Endodermal cell (in vitro differentiated cells): ENCODE results near the gene RNU5B-1. TPM values are rescaled to one million over a fixed set of nuclear protein-coding genes. Genes with fewer than 3 reads are reported as not detected.
A peak's percentile ranks its signal among the peaks of the same experiment; 100 is the strongest.

ENCODE experiments used
- DNase-seq: peaks from one replicate; pipeline ENCODE4 v3.0.0-alpha.2; 2017
- H3K27ac ChIP-seq: 2 replicates; pipeline ENCODE4 v1.5.1; 2013; ENCODE audit warnings: mild to moderate bottlenecking, low read depth, low read length, moderate library complexity
- H3K27me3 ChIP-seq: 2 replicates; pipeline ENCODE4 v1.6.1; 2013; ENCODE audit warnings: mild to moderate bottlenecking, low read length, moderate library complexity; ENCODE audit not compliant: insufficient read depth, control insufficient read depth, poor library complexity, severe bottlenecking
- H3K36me3 ChIP-seq: 2 replicates; pipeline ENCODE4 v1.7.0; 2013; ENCODE audit warnings: mild to moderate bottlenecking, low read length, moderate library complexity; ENCODE audit not compliant: control insufficient read depth, insufficient read depth
- H3K4me1 ChIP-seq: one replicate; pipeline ENCODE4 v1.7.0; 2013; ENCODE audit warnings: low read length; ENCODE audit not compliant: control insufficient read depth, insufficient read depth
- H3K4me3 ChIP-seq: 2 replicates; pipeline ENCODE4 v1.5.1; 2013; ENCODE audit warnings: mild to moderate bottlenecking, low read length, moderate library complexity
- H3K9ac ChIP-seq: 2 replicates; pipeline ENCODE4 v1.6.1; 2013; ENCODE audit warnings: mild to moderate bottlenecking, low read length, moderate library complexity; ENCODE audit not compliant: poor library complexity, severe bottlenecking; ENCODE audit errors: extremely low read depth
- H3K9me3 ChIP-seq: 2 replicates; pipeline ENCODE4 v1.6.1; 2013; ENCODE audit warnings: mild to moderate bottlenecking, low read length, moderate library complexity; ENCODE audit not compliant: control insufficient read depth
- H3K27ac Mint-ChIP-seq: 2 replicates; pipeline ENCODE4 v1.8.0; 2020; ENCODE audit warnings: mixed read lengths
- H3K27me3 Mint-ChIP-seq: 2 replicates; pipeline ENCODE4 v1.8.0; 2021; ENCODE audit warnings: mild to moderate bottlenecking, mixed read lengths; ENCODE audit not compliant: insufficient read depth
- H3K36me3 Mint-ChIP-seq: 2 replicates; pipeline ENCODE4 v1.8.0; 2020; ENCODE audit warnings: low read depth, mixed read lengths
- H3K4me1 Mint-ChIP-seq: 2 replicates; pipeline ENCODE4 v1.8.0; 2020; ENCODE audit warnings: mixed read lengths
- H3K4me3 Mint-ChIP-seq: 2 replicates; pipeline ENCODE4 v1.8.0; 2020; ENCODE audit warnings: mild to moderate bottlenecking, moderate library complexity, mixed read lengths
- H3K9me3 Mint-ChIP-seq: 2 replicates; pipeline ENCODE4 v1.8.0; 2020; ENCODE audit warnings: mild to moderate bottlenecking, mixed read lengths
- CTCF ChIP-seq: fragments of 200-600 bp; sonication (generic); conservative IDR thresholded peaks from 2 replicates; pipeline ENCODE4 v1.5.0; 2021; ENCODE audit warnings: antibody characterized with exemption, mild to moderate bottlenecking
- whole genome bisulfite sequencing, 2 experiments: methylation state at CpG; one replicate each; pipeline versions ENCODE4 v1.1.5 to v1.1.7; 2013; ENCODE audit warnings: missing lambda C conversion rate in 2 of 2, mixed read lengths in 1 of 2; ENCODE audit not compliant: insufficient coverage in 1 of 2, insufficient read length in 1 of 2; 5-methylcytosine and 5-hydroxymethylcytosine counted together
- total RNA-seq, 2 donors: library from RNA; stranded (reverse); fragmentation: NEBNext Ultra II Directional in 1 of 2; extraction: Animal tissue kit (Norgen Biotek cat#: 25700) in 1 of 2; gene quantifications; 2 replicates in 1 of 2; 3 replicates in 1 of 2; pipeline ENCODE4 v1.2.1, GENCODE V29; 2021

Gene RNU5B-1
- total RNA-seq, 2 donors from 2014 or later, result 18.6 TPM; not detected in 1

- Histone ChIP-seq H3K4me1 (peaks cover 5% of the 10 kb centered on the region), H3K27ac (no peak overlapping the region), H3K27me3 (no peaks in the 10 kb centered on the region), H3K9me3 (no peaks in the 10 kb centered on the region), H3K4me3 (no peak overlapping the region), H3K9ac (no peak overlapping the region), H3K36me3 (no peaks in the 10 kb centered on the region)
- Mint-ChIP-seq H3K36me3 (no peaks in the 10 kb centered on the region), H3K27me3 (no peaks in the 10 kb centered on the region), H3K4me3 (no peak overlapping the region), H3K9me3 (peaks cover 5% of the 10 kb centered on the region), H3K27ac (peak overlapping the region; percentile 100), H3K4me1 (peaks cover 6% of the 10 kb centered on the region)
- WGBS, 2 experiments, result 57 to 67% methylated on average over 7 to 14 of the region's 14 CpGs
- TF ChIP-seq CTCF, result no peak
- DNase-seq, result no peak
Observed at GRCh38 chr15:65305150-65305758, 777 bp downstream of the RNU5B-1 start.

GRCh38 chr15:65305776-65306175 lies 1.3 kb downstream of the RNU5B-1 start:
- Mint-ChIP-seq H3K27ac (no peak overlapping the region), H3K27me3 (no peaks in the 10 kb centered on the region), H3K9me3 (no peaks in the 10 kb centered on the region), H3K4me3 (no peak overlapping the region), H3K36me3 (no peaks in the 10 kb centered on the region), H3K4me1 (peaks cover 6% of the 10 kb centered on the region)
- Histone ChIP-seq H3K9ac (no peak overlapping the region), H3K27ac (no peak overlapping the region), H3K27me3 (no peaks in the 10 kb centered on the region), H3K4me1 (peaks cover 5% of the 10 kb centered on the region), H3K4me3 (no peak overlapping the region), H3K9me3 (no peaks in the 10 kb centered on the region), H3K36me3 (no peaks in the 10 kb centered on the region)
- 92 to 100% methylated on average over 2 to 3 of the region's 3 CpGs for WGBS, 2 experiments
- no peak for TF ChIP-seq CTCF
- no peak for DNase-seq

GRCh38 chr15:65306551-65306950 lies 2.1 kb downstream of the RNU5B-1 start:
- peaks cover 6% of the 10 kb centered on the region for H3K4me1 Mint-ChIP-seq
- no peak overlapping the region for H3K4me3 ChIP-seq
- H3K36me3 ChIP-seq, result no peaks in the 10 kb centered on the region
- H3K9ac ChIP-seq, result no peak overlapping the region
- no peaks in the 10 kb centered on the region for H3K27me3 Mint-ChIP-seq
- peaks cover 5% of the 10 kb centered on the region for H3K4me1 ChIP-seq
- H3K9me3 ChIP-seq, result no peaks in the 10 kb centered on the region
- no peak overlapping the region for H3K4me3 Mint-ChIP-seq
- no peak for DNase-seq
- H3K27ac ChIP-seq, result no peak overlapping the region
- no peak for TF ChIP-seq CTCF
- no peaks in the 10 kb centered on the region for H3K27me3 ChIP-seq
- no peaks in the 10 kb centered on the region for H3K36me3 Mint-ChIP-seq
- H3K27ac Mint-ChIP-seq, result no peak overlapping the region
- no peaks in the 10 kb centered on the region for H3K9me3 Mint-ChIP-seq
